GM18505 (cell line): Measurements from ENCODE around the gene UGT2B11.
"Not testable (repeated sequence)": the region's sequence is repeated elsewhere in the genome, so short reads cannot be mapped to it uniquely, and the experiment has no call there.

Experiments used
- ATAC-seq: cut with Tn5 transposase; IDR thresholded peaks from one replicate; pipeline ENCODE4 v1.9.1; 2021; ENCODE audit not compliant: unreplicated experiment
- POLR2A ChIP-seq: IDR thresholded peaks from 4 replicates; pipeline ENCODE4 v1.6.1; 2011; ENCODE audit warnings: borderline replicate concordance; ENCODE audit not compliant: insufficient read depth, insufficient read length; ENCODE audit errors: extremely low read depth

Gene UGT2B11

DNA sequence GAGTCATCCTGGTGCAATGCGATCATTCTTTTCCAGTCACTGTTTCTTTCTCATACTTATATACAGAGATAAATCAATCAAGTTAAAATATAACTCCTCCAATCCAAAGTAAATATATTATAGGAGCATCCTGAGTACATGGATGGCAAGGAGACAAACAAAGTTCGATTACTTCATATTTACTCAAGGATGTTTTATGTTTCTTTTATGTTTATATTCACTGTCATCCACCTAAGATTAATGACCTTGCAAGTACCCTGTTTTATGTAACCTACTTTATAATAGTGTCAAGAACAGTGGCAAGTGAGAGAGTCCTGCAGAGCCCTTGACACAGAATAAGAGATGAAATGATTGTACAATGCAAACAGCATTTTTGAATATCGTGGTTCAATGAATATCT is at the start of gene UGT2B11:
Gene UGT2B11 (minus strand): TSS at position 33 of the 400 bp plus-strand sequence. CDS start 26 bp downstream, at position 7.
- TF ChIP-seq POLR2A: no peak
- ATAC-seq: no peak

DNA sequence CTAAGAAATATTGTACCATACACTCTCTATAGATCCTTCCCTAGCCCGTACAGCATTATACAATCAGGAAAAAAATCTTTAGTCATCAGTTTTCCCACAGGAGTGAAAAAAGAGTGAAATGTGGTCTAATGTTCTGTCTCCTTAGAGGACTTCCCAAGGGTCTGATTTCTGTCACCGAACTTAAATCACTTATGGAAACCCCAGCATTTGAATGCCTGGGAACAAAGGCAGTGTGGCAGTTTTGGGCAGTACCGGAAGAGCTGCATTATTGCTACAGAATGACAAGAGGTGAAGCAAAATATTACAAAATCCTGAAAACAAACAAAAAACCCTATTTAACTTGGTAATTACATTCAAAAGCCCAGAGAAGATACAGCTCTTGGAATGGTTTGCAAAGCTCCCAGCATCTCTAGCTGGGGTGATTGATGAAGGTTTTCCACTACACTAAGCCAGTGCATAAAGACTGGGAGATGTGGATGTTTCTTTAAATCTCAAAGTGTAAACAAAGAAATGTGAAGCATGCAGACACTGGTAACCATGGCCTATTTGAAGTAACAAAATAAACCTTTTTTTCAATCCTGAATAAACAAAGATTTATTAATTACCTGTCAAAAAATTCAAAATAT is 38.7 kb upstream of the UGT2B11 start:
- ATAC-seq: not testable (repeated sequence)

GRCh38 chr4:69250884-69251283 is 36.3 kb upstream of the UGT2B11 start:
- not testable (repeated sequence) for ATAC-seq

DNA sequence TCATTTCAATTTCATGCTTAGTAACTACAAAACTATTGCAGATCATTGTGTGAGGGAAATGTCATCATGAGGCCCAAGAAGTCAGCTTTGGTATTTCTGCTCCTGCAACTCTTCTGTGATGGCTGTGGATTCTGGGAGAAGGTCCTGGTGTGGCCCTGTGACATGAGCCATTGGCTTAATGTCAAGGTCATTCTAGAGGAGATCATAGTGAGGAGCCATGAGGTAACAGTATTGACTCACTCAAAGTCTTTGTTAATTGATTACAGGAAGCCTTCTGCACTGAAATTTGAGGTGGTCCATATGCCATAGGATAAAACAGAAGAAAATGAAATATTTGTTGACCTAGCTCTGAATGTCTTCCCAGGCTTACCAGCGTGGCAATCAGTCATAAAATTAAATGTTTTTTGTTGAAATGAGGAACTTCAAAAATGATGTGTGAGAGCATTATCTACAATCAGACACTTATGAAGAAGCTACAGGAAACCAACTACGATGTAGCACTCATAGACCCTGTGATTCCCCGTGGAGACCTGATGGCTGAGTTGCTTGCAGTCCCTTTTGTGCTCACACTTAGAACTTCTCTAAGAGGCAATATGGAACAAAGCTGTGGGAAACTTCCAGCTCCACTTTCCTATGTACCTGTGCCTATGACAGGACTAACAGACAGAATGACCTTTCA is 28.2 kb upstream of the UGT2B11 start:
- not testable (repeated sequence) for ATAC-seq

DNA sequence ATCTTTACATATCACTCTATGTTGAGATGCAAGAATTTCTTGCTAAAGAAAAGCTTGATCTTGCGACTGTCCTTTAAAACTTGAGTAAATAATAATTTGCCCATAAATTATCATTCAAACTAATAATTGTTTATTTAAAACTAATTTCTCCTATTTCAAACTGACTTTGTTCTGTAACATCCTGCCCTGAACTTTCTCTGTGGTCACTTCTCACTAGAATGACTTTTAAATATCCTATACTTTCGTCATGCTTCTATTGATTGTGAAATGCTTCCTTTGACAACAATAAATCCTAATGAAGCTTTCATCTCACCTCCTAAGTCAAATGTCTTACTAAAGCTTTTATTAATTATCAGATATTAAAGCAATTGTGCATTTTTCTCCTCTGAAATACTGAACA is 27.2 kb upstream of the UGT2B11 start:
- ATAC-seq: not testable (repeated sequence)

DNA sequence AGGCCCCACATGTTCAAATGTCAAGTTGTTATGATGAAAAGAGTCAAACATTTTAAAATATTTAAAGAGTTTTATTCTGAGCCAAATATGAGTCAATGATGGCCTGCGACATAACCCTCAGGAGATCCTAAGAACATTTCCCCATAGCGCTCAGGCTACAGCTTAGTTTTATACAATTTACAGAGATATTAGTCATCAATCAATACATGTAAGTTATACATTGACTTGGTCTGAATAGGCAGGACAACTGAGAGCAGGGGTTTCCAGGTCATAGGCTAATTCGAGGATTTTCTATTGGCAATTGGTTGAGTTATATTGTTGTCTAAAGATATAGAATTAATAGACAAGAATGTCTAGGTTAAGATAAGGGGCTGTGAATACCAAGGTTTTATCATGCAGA is 26.2 kb upstream of the UGT2B11 start:
- ATAC-seq: not testable (repeated sequence)

- ATAC-seq: no peak
- TF ChIP-seq POLR2A: no peak
These were observed 25.1 kb upstream of the UGT2B11 start for GRCh38 chr4:69239557-69240168.

DNA sequence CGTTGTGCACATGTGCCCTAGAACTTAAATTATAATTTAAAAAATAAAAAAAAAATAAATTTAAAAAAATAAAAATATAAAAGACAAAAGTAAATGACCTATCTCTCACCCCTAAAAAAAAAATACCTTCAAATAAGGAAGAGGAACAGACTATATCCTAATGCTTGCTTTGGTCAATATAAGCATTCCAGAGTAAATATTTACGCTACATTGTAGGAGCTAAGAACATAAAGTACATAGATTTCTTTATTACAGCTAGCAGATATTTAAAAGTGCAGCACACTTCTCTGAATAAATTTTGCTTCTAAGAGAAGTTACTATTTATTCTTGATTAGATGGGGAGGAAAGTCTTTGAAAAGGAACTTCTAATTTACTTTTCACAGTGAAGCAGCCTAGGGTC is 24.5 kb upstream of the UGT2B11 start:
- TF ChIP-seq POLR2A: no peak
- no peak for ATAC-seq

DNA sequence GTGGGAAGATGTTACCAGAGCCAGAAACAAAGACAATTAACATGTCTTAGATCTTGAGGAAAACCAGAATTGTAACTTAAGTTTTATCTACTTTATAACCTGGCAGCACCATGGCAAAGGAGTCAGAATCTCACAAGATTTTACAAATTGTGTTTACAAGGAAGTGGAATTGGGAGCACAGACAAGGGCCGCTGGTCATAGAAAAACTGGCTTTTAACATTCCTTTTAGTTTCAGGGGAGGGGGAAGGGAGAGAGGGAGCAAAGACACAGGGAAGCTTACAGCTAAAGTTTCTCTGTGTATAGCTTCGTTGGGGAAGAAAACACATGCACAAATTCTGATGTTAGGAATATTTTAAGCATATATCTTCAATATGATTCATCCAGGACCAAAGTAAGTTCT is 10.3 kb upstream of the UGT2B11 start:
- no peak for TF ChIP-seq POLR2A

DNA sequence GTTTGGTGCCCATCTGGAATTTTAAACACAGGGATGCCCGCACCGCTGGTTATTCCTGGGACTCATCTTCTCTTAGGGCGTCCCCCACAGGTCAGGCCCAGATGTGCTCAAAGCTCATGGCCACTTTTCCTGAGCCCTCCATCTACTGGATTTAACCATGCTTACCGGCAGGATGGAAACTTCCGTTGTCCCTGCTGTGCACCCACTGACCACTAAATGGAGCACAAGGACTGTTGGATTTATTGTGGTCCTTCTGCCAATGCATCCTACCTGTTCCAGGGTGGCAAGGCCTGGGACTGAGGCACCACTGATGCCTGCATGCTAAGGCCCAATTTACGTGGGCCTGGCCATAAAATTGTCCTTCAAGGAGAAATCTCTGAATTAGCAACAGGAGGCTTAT is 8.7 kb upstream of the UGT2B11 start:
- ATAC-seq: not testable (repeated sequence)

More for the DNA sequence above, 10.3 kb upstream of the UGT2B11 start:
- ATAC-seq: no peak

GRCh38 chr4:69218491-69218890 is 3.9 kb upstream of the UGT2B11 start:
- ATAC-seq: not testable (repeated sequence)

DNA sequence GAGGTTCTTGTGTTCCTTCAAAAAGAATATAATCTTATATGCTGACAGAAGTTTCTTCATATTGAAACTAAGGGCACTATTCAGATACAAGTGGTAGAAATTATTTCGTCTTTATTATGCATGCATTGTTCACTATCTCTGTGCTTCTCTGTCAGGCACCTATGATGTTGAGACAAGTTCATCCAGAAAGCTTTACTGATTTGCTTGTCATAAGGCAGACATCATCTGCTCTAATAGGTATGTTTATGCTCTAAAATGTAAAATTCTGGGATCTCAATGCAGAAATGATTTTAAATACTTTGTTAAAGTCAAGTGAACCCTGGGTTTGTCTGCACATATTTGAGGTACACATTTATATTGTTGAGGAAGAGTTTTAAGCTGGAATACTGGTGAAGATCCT is 3.6 kb downstream of the UGT2B11 start:
- no peak for TF ChIP-seq POLR2A
- ATAC-seq: no peak

- not testable (repeated sequence) for ATAC-seq
These were observed 16.0 kb downstream of the UGT2B11 start for GRCh38 chr4:69198506-69198905.

DNA sequence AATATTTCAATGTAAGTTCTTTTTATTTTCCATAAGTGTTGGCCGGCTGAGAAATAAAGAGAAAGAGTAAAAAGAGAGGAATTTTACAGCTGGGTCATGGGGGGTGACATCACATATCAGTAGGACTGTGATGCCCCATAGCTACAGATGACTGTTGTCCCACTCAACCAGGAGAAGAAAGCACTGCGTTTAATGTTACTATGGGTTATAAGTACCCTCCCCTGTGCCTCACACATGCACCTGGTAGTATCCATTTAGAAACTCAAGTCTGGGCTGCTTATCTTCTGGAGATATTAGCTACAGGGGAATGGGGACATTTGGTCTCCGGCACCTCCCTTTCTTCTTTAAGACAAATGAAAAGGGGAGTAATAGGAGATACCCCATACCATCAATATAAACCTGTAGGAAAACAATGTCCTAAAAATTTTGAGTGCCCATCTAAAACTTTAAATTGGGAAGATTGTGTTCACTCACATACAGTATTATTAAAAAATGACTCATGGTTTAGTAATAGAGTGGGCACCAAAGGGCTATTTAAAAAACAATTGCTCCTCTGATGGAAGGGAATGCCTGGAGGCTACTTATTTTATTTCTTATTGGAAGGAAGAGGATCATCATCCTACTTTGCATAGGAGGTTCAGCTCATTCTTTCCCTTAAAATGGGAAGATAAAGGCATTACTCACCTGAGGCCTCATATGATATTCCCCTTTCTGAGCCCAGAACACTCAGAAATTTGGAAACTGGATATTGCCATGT is 18.2 kb downstream of the UGT2B11 start:
- TF ChIP-seq POLR2A: no peak
- ATAC-seq: no peak
